Naive B cell (primary cell): ENCODE measurements around the gene TSEN15. TPM values are rescaled to one million over a fixed set of nuclear protein-coding genes. Genes with fewer than 3 reads are reported as not detected.

ENCODE experiments used
- ATAC-seq, 2 donors: fragments of 150-1000 bp; cut with Tn5 transposase; 2 replicates each; pipeline ENCODE4 v1.10.0; 2021; ENCODE audit warnings: low read depth in 2 of 2, mild to moderate bottlenecking in 2 of 2, moderate library complexity in 2 of 2
- DNase-seq: peaks from one replicate; pipeline ENCODE4 v3.0.0; 2022
- H3K27ac Mint-ChIP-seq, 6 donors: one replicate each; pipeline ENCODE4 v1.8.0; 2020 to 2022; ENCODE audit warnings: mild to moderate bottlenecking in 6 of 6, mixed read lengths in 6 of 6, moderate library complexity in 5 of 6, inconsistent platforms in 2 of 6
- H3K27me3 Mint-ChIP-seq, 3 donors: one replicate each; pipeline ENCODE4 v1.8.0; 2021 to 2022; ENCODE audit warnings: mixed read lengths in 3 of 3, mild to moderate bottlenecking in 1 of 3
- H3K36me3 Mint-ChIP-seq, 2 donors: one replicate each; pipeline ENCODE4 v1.8.0; 2020 to 2022; ENCODE audit warnings: mixed read lengths in 2 of 2, inconsistent platforms in 1 of 2, mild to moderate bottlenecking in 1 of 2
- H3K4me1 Mint-ChIP-seq, 3 donors: one replicate each; pipeline ENCODE4 v1.8.0; 2020 to 2022; ENCODE audit warnings: mixed read lengths in 3 of 3, inconsistent platforms in 1 of 3, mild to moderate bottlenecking in 1 of 3, moderate library complexity in 1 of 3
- H3K4me3 Mint-ChIP-seq, 8 donors: one replicate each; pipeline ENCODE4 v1.8.0; 2020 to 2022; ENCODE audit warnings: mild to moderate bottlenecking in 8 of 8, mixed read lengths in 8 of 8, moderate library complexity in 8 of 8, inconsistent platforms in 2 of 8
- H3K9me3 Mint-ChIP-seq, 7 donors: one replicate each; pipeline ENCODE4 v1.8.0; 2020 to 2022; ENCODE audit warnings: mixed read lengths in 7 of 7, mild to moderate bottlenecking in 5 of 7, inconsistent platforms in 2 of 7, moderate library complexity in 1 of 7
- polyA plus RNA-seq, 6 donors: library from polyadenylated mRNA; unstranded; fragments of 300-500 nt; fragmentation: Illumina TruSeq; gene quantifications; one replicate each; pipeline ENCODE4 v1.2.3, GENCODE V29; 2021; ENCODE audit warnings: low read depth in 6 of 6

The TSEN15 gene
- polyA plus RNA-seq, 6 donors from 2014 or later, result 34.4 to 61.8 (median 39.9) TPM

GRCh38 chr1:184101571-184101970 is 50.0 kb downstream of the TSEN15 start:
- Mint-ChIP-seq H3K27ac (no peak overlapping the region), H3K4me3 (no peak overlapping the region), H3K9me3 (peaks cover 0 to 27% (median 17%) of the 10 kb centered on the region in 7 donors), H3K27me3 (no peaks in the 10 kb centered on the region), H3K36me3 (peaks cover 8 to 22% of the 10 kb centered on the region in 2 donors), H3K4me1 (no peaks in the 10 kb centered on the region)
- DNase-seq (no peak), ATAC-seq (no peak)

DNA sequence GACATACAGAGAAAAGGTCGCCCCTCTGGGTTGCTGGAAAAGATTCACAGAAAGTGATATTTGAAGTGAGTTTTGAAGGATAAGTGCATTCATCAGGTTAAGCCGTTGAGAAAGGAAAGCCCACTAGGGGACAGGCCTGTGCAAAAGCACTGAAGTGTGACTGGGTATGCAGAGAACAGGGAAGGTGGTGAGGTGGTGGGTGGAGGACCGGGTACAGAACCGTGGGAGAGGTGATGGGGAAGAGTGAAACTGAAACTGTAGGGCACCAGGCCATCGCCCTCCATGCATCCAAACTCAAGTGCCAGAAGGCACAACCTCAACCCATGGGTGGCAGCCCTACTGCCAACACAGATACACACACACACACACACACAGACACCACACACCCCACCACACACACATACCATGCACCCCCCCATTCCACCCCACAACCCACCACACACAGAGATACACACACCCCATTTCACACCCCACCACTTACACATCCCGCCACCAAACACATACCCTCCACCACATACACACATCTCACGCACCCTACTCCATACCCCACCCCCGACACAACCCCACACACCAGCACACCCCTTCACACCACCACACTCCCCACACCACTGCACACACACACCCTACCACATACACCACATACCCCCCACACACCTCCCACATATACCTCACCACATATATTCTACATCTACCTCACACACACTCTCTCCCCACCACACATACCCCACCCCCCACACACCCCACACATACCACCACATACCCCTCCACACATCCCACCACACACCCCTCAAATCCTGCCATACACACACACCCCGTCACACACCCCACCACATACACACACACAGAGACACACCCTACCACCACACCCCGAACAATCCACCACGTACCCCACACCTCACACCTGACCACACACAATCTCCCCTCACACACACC is 59.0 kb downstream of the TSEN15 start:
- ATAC-seq (no peak), DNase-seq (no peak)
- Mint-ChIP-seq H3K27me3 (no peaks in the 10 kb centered on the region), H3K4me3 (no peak overlapping the region), H3K27ac (peak overlapping the region in 1 of 6 donors; percentile 82), H3K9me3 (peaks cover 5 to 31% (median 11%) of the 10 kb centered on the region in 7 donors), H3K36me3 (peaks cover 10 to 37% of the 10 kb centered on the region in 2 donors), H3K4me1 (peaks cover 5 to 8% (median 5%) of the 10 kb centered on the region in 3 donors)

GRCh38 chr1:184112176-184112948 is 60.8 kb downstream of the TSEN15 start:
- ATAC-seq, result no peak
- Mint-ChIP-seq H3K4me1 (peaks cover 5 to 8% (median 5%) of the 10 kb centered on the region in 3 donors), H3K4me3 (no peak overlapping the region), H3K27ac (no peak overlapping the region), H3K36me3 (peaks cover 0 to 19% of the 10 kb centered on the region in 2 donors), H3K27me3 (no peaks in the 10 kb centered on the region), H3K9me3 (peaks cover 0 to 13% (median 3%) of the 10 kb centered on the region in 7 donors)
- DNase-seq, result no peak

- Mint-ChIP-seq H3K27ac (no peak overlapping the region), H3K27me3 (no peaks in the 10 kb centered on the region), H3K36me3 (peaks cover 0 to 14% of the 10 kb centered on the region in 2 donors), H3K4me1 (peaks cover 5 to 8% (median 5%) of the 10 kb centered on the region in 3 donors), H3K9me3 (peaks cover 0 to 9% (median 3%) of the 10 kb centered on the region in 7 donors), H3K4me3 (no peak overlapping the region)
- no peak for ATAC-seq
- no peak for DNase-seq
Observed at GRCh38 chr1:184113251-184113650, 61.7 kb downstream of the TSEN15 start.

- H3K9me3 Mint-ChIP-seq, result peaks cover 0 to 9% (median 3%) of the 10 kb centered on the region in 7 donors
- H3K27ac Mint-ChIP-seq, result no peak overlapping the region
- ATAC-seq, result no peak
- no peaks in the 10 kb centered on the region for H3K27me3 Mint-ChIP-seq
- H3K36me3 Mint-ChIP-seq, result peaks cover 0 to 7% of the 10 kb centered on the region in 2 donors
- no peak overlapping the region for H3K4me3 Mint-ChIP-seq
- DNase-seq, result no peak
- peaks cover 5 to 8% (median 5%) of the 10 kb centered on the region in 3 donors for H3K4me1 Mint-ChIP-seq
Observed at GRCh38 chr1:184114818-184115398, 63.4 kb downstream of the TSEN15 start.

DNA sequence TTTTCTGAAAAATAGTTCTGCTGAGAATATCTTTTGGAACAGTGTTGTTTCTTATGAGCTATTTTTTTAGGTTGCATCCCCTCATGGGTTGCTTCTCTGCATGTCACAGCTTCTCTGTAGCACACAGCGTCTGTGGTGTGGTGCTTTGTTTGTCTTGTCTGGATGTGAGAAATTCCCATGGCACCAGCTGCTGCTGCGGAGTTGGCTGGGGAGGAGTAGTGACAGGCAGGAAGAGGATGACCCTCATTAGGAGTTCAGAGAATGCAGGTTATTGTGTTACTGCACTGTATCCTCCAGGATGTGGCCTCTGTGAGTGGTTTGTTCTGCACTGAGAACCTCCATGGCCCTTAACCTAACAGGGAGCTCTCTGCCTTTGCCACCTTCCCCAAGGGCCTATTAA is 64.8 kb downstream of the TSEN15 start:
- no peak for DNase-seq
- ATAC-seq, result no peak
- Mint-ChIP-seq H3K9me3 (peaks cover 0 to 9% (median 2%) of the 10 kb centered on the region in 7 donors), H3K36me3 (peaks cover 0 to 12% of the 10 kb centered on the region in 2 donors), H3K4me1 (no peaks in the 10 kb centered on the region), H3K4me3 (no peak overlapping the region), H3K27ac (no peak overlapping the region), H3K27me3 (no peaks in the 10 kb centered on the region)

DNA sequence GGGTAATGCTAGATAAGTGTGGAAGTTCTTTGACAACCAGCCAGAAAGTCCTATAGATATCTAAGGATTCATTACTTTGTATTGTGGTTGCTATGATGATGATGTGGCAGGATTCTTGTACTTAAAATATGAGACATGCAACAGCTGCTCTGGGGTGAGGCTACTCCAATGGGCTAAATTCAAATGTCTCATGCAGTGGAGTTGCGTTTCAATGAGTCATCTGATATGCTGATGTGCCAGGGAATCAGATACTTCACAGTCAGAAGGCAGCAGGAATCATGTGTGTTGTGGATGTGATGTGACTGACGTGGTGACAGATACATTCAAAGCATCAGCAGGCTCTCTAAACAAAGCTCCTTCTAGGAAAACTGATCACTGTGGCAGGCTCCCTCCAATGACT is 66.5 kb downstream of the TSEN15 start:
- peaks cover 0 to 21% of the 10 kb centered on the region in 2 donors for H3K36me3 Mint-ChIP-seq
- no peak overlapping the region for H3K27ac Mint-ChIP-seq
- H3K4me1 Mint-ChIP-seq, result no peaks in the 10 kb centered on the region
- ATAC-seq (no peak), DNase-seq (no peak)
- no peak overlapping the region for H3K4me3 Mint-ChIP-seq
- no peaks in the 10 kb centered on the region for H3K27me3 Mint-ChIP-seq
- H3K9me3 Mint-ChIP-seq, result peaks cover 0 to 9% (median 2%) of the 10 kb centered on the region in 7 donors

Other genes with a start within 250 kb of the TSEN15 start
- under 1 TPM in 3 of 6 donors, not detected in 3; 0.09 to 0.29 (median 0.13) TPM for gene RGL1, start 246.6 kb upstream of the TSEN15 start, polyA plus RNA-seq
- under 1 TPM in 1 of 6 donors, not detected in 5; 0.17 TPM for gene COLGALT2, start 14.0 kb upstream of the TSEN15 start, polyA plus RNA-seq